ENCODE results near the gene TXNRD1. TPM values are rescaled to one million over a fixed set of nuclear protein-coding genes. Genes with fewer than 3 reads are reported as not detected.

TXNRD1 gene
- 367 and 454 TPM in 2 replicates for total RNA-seq

DNA sequence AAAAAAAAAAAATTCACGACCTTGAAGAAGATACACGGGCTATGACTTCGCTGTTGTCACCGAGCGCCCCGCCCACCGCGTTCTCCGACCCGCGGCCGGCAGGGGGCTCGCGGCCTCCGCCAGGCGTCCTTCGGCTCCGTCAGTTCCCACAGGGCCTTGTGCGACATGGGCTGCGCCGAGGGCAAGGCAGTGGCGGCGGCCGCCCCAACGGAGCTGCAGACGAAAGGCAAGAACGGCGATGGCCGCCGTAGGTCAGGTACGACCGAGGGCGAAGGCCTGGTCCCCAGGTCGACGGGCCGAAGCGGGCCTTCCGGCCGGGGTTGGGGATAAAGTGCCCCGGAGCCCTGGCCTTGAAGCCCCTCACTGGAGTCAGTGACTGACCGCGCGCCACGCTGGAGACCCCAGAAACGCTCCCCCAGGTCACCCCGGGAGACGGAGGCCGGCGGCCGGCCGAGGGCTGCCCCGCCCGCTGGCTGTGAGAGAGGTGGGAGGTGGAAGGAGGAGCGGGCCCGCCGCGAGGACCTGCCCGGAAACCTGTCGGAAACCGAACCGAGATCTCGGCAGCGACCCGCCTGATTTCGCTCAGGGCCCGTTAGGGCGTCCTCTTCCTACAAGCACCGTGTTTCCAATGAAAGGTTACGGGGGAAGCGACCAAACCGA, at the start of gene TXNRD1:
Gene TXNRD1 (plus strand): TSS at position 142 of the 660 bp plus-strand sequence. CDS start 24 bp downstream, at position 166.

DNA sequence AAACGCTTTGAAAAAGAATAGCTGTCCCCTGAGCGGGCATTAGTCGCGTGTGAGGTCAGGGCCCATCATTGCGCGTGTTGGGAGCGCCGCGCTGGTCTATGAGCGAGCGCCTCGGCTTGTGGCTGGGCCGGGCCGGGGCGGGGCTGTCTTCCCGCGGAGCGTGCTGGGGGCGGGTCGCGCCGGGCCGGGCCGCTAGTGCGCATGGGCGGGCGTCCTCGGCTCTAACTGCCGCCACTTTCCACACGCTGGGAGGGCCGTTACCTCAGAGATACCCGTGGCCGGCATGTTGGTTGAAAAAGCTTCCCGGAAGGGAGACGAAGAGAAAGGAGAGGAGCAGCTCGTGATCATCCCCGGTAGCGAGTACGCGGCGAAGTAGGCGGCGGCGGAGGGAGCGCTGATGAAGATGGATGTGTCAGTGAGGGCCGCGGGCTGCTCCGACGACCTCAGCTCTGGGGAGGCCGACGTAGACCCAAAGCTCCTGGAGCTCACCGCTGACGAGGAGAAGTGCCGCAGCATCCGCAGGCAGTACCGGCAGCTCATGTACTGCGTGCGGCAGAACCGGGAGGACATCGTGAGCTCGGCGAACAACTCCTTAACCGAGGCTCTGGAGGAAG, 88.1 kb downstream of the TXNRD1 start, which contains the start of gene EID3:
Gene EID3 (plus strand): TSS at position 202 of the 614 bp plus-strand sequence. CDS start 196 bp downstream, at position 398.

Other genes with a start within 250 kb of the TXNRD1 start
- 15.3 and 23.4 TPM in 2 replicates for gene TDG, start 249.9 kb upstream of the TXNRD1 start, total RNA-seq
- gene GLT8D2, start 165.6 kb upstream of the TXNRD1 start, total RNA-seq: 51.8 and 82.5 TPM in 2 replicates
- gene HCFC2, start 151.2 kb upstream of the TXNRD1 start, total RNA-seq: 29.3 and 31.9 TPM in 2 replicates
- gene NFYB, start 77.6 kb upstream of the TXNRD1 start, total RNA-seq: 17.7 and 21.0 TPM in 2 replicates
- gene EID3, start 88.0 kb downstream of the TXNRD1 start, total RNA-seq: 7.3 and 14.2 TPM in 2 replicates
- 8.3 TPM in 2 replicates for gene CHST11, start 241.2 kb downstream of the TXNRD1 start, total RNA-seq